Sigmoid colon (tissue), 7 donors: ENCODE data around the gene PPP1R1A. TPM values are rescaled to one million over a fixed set of nuclear protein-coding genes. Genes with fewer than 3 reads are reported as not detected.

Experiments used
- DNase-seq: peaks from one replicate; pipeline ENCODE4 v3.0.0-alpha.2; 2019
- H3K27ac ChIP-seq, 4 donors: fragments of 200-600 bp; sonication (generic); one replicate each; pipeline ENCODE4 v1.5.1; 2016 to 2019; ENCODE audit warnings: mild to moderate bottlenecking in 1 of 4
- H3K27me3 ChIP-seq, 3 donors: fragments of 200-600 bp; sonication (generic); one replicate each; pipeline ENCODE4 v1.5.1; 2019; ENCODE audit warnings: mild to moderate bottlenecking in 1 of 3
- H3K36me3 ChIP-seq, 4 donors: fragments of 200-600 bp; sonication (generic); one replicate each; pipeline ENCODE4 v1.5.1; 2016 to 2019
- H3K4me1 ChIP-seq, 4 donors: fragments of 200-600 bp; sonication (generic); one replicate each; pipeline ENCODE4 v1.5.1; 2017 to 2019
- H3K4me3 ChIP-seq, 4 donors: fragments of 200-600 bp; sonication (generic); one replicate each; pipeline ENCODE4 v1.5.1; 2017 to 2019; ENCODE audit warnings: mild to moderate bottlenecking in 2 of 4, moderate library complexity in 1 of 4
- H3K9me3 ChIP-seq, 4 donors: fragments of 200-600 bp in 3 of 4; sonication (generic) in 3 of 4; one replicate each; pipeline versions ENCODE4 v1.5.1 to v1.6.1; 2013 to 2019
- CTCF ChIP-seq, 4 experiments: fragments of 450-650 bp in 3 of 4; fragments of 200-600 bp in 1 of 4; IDR thresholded peaks; one replicate each; pipeline ENCODE4 v1.5.1; 2016 to 2019; ENCODE audit warnings: antibody characterized with exemption in 4 of 4, mild to moderate bottlenecking in 3 of 4, moderate library complexity in 2 of 4
- EP300 ChIP-seq, 4 donors: sonication (generic); formaldehyde crosslinking; IDR thresholded peaks; one replicate each; pipeline ENCODE4 v1.6.1; 2017; ENCODE audit warnings: antibody characterized with exemption in 4 of 4
- POLR2A ChIP-seq, 2 donors: fragments of 450-650 bp; IDR thresholded peaks; one replicate each; pipeline ENCODE4 v1.6.1; 2016; ENCODE audit warnings: antibody characterized with exemption in 2 of 2, mild to moderate bottlenecking in 2 of 2, moderate library complexity in 2 of 2
- POLR2AphosphoS5 ChIP-seq, 4 donors: sonication (generic); formaldehyde crosslinking; IDR thresholded peaks; one replicate each; pipeline ENCODE4 v1.6.1; 2017; ENCODE audit warnings: antibody characterized with exemption in 4 of 4
- WGBS, 2 donors: extraction: QIAGEN DNeasy Blood & Tissue Kit; methylation state at CpG; one replicate each; pipeline ENCODE4 v1.1.7; 2013; 5-methylcytosine and 5-hydroxymethylcytosine counted together
- intact Hi-C: fragments of 100-400 bp; cut with DNase I; formaldehyde crosslinking; loops from one replicate; pipeline ENCODE4 v1.15.1; 2023
- polyA plus RNA-seq, 3 donors: library from polyadenylated mRNA; stranded (reverse); fragments of 200-250 nt; gene quantifications; one replicate each; pipeline ENCODE4 v1.2.3, GENCODE V29; 2013
- total RNA-seq, 4 donors: library from RNA; depleted of rRNA; stranded (reverse); fragments of >200 nt; gene quantifications; one replicate each; pipeline ENCODE4 v1.1.0, GENCODE V29; 2016
- donor health status: healthy with polysubstance abuse.
- donor health status: Bipolar disorder and iron deficiency.
- donor health status: healthy.

The PPP1R1A gene
- total and polyA plus RNA-seq, 7 donors = 0.92 to 48.9 (median 17.5) TPM

- WGBS, 2 donors = 91 to 92% methylated on average over 6 of the region's 6 CpGs
- no peak for DNase-seq
- no peak overlapping the region for H3K27ac ChIP-seq
- H3K4me1 ChIP-seq = no peaks in the 10 kb centered on the region
- H3K36me3 ChIP-seq = no peaks in the 10 kb centered on the region
- no peaks in the 10 kb centered on the region for H3K9me3 ChIP-seq
- TF ChIP-seq EP300 (IDR thresholded peaks at IDR 0.05) = no peak
- no peak for TF ChIP-seq POLR2A (IDR thresholded peaks at IDR 0.05)
- TF ChIP-seq CTCF (IDR thresholded peaks at IDR 0.05) = no peak
- no peak for TF ChIP-seq POLR2AphosphoS5 (IDR thresholded peaks at IDR 0.05)
- no peak overlapping the region for H3K4me3 ChIP-seq
- no peaks in the 10 kb centered on the region for H3K27me3 ChIP-seq
- intact Hi-C loops = no loop called here
Observed at GRCh38 chr12:54605138-54605970, 16.9 kb upstream of the PPP1R1A start.

- DNase-seq = no peak
- 92 to 94% methylated on average over 4 of the region's 4 CpGs for WGBS, 2 donors
- intact Hi-C loops = no loop called here
Observed at GRCh38 chr12:54604436-54604835, 16.0 kb upstream of the PPP1R1A start.

GRCh38 chr12:54603872-54604271 is 15.4 kb upstream of the PPP1R1A start:
- no peak for DNase-seq
- Histone ChIP-seq H3K4me3 (no peak overlapping the region), H3K9me3 (no peaks in the 10 kb centered on the region), H3K4me1 (no peaks in the 10 kb centered on the region), H3K27me3 (no peaks in the 10 kb centered on the region), H3K36me3 (no peaks in the 10 kb centered on the region), H3K27ac (no peak overlapping the region)
- TF ChIP-seq POLR2A (IDR thresholded peaks at IDR 0.05) (no peak), CTCF (IDR thresholded peaks at IDR 0.05) (no peak), EP300 (IDR thresholded peaks at IDR 0.05) (no peak)
- intact Hi-C loops = loop anchor here (2.0 kb wide), 1 partner anchor 355 kb away; no protein-coding TSS in a partner anchor
- 87 to 94% methylated on average over 5 of the region's 5 CpGs for WGBS, 2 donors

More at GRCh38 chr12:54604436-54604835, 16.0 kb upstream of the PPP1R1A start:
- Histone ChIP-seq H3K27me3 (no peaks in the 10 kb centered on the region), H3K4me1 (no peaks in the 10 kb centered on the region), H3K4me3 (no peak overlapping the region), H3K36me3 (no peaks in the 10 kb centered on the region), H3K9me3 (no peaks in the 10 kb centered on the region), H3K27ac (no peak overlapping the region)
- no peak for TF ChIP-seq EP300 (IDR thresholded peaks at IDR 0.05)
- TF ChIP-seq POLR2AphosphoS5 (IDR thresholded peaks at IDR 0.05) = no peak
- no peak for TF ChIP-seq CTCF (IDR thresholded peaks at IDR 0.05)
- no peak for TF ChIP-seq POLR2A (IDR thresholded peaks at IDR 0.05)

- WGBS, 2 donors = 26 to 29% methylated on average over 8 of the region's 8 CpGs
- Histone ChIP-seq H3K9me3 (no peaks in the 10 kb centered on the region), H3K4me1 (no peaks in the 10 kb centered on the region), H3K27me3 (no peaks in the 10 kb centered on the region), H3K4me3 (no peak overlapping the region), H3K27ac (no peak overlapping the region), H3K36me3 (no peaks in the 10 kb centered on the region)
- peak; percentile 76 for DNase-seq
- intact Hi-C loops = loop anchor here (2.0 kb wide), 1 partner anchor 356 kb away; no protein-coding TSS in a partner anchor
- TF ChIP-seq POLR2AphosphoS5 (IDR thresholded peaks at IDR 0.05) (no peak), CTCF (IDR thresholded peaks at IDR 0.05) (peak; percentile 35 to 78 (median 58))
Observed at GRCh38 chr12:54603173-54603814, 14.8 kb upstream of the PPP1R1A start.
